Motor neuron (in vitro differentiated cells): ENCODE data around the gene GABRR2. TPM values are rescaled to one million over a fixed set of nuclear protein-coding genes. Genes with fewer than 3 reads are reported as not detected.

Experiments used
- ATAC-seq, 8 experiments: fragments of 200-7000 bp; cut with Tn5 transposase; replicated peaks in 6 of 8; 2 replicates each; pipeline ENCODE4 v1.8.0; 2021; ENCODE audit warnings: mild to moderate bottlenecking in 8 of 8, moderate library complexity in 8 of 8
- H3K27ac ChIP-seq, 2 donors: fragments of 250-450 bp; sonication (Bioruptor Pico); 2 replicates each; pipeline ENCODE4 v1.9.0; 2021; ENCODE audit warnings: antibody characterized with exemption in 2 of 2, mild to moderate bottlenecking in 2 of 2, moderate library complexity in 1 of 2
- H3K4me1 ChIP-seq, 2 donors: fragments of 250-450 bp; sonication (Bioruptor Pico); replicated peaks in 1 of 2; 2 replicates each; pipeline ENCODE4 v1.6.1; 2021; ENCODE audit warnings: antibody characterized with exemption in 2 of 2, mild to moderate bottlenecking in 2 of 2, moderate library complexity in 1 of 2
- H3K4me3 ChIP-seq, 5 donors: fragments of 250-450 bp; sonication (Bioruptor Pico); 2 replicates each; pipeline ENCODE4 v1.9.0; 2021; ENCODE audit warnings: antibody characterized with exemption in 5 of 5, mild to moderate bottlenecking in 5 of 5, moderate library complexity in 4 of 5
- WGBS, 10 experiments: fragments of 450-650 bp; shearing (Covaris generic); methylation state at CpG; one replicate each; pipeline ENCODE4 v1.0.0; 2022; 5-methylcytosine and 5-hydroxymethylcytosine counted together
- in situ Hi-C, 9 experiments: fragments of 400-800 bp; cut with MboI; loops; one replicate each; pipeline ENCODE4 v1.15.0; 2021; ENCODE audit warnings: low sequenced_read_pairs in 9 of 9, low pct_unique_long_range_greater_than_20kb in 2 of 9; ENCODE audit not compliant: unreplicated experiment in 9 of 9
- total RNA-seq, 8 experiments: library from RNA; unstranded; fragments of 300-600 nt; gene quantifications; 2 replicates each; pipeline versions ENCODE4 v1.2.3 to v1.2.4, GENCODE V29; 2022

Gene GABRR2
- total RNA-seq, 8 experiments from 2014 or later = 0.16 to 0.66 (median 0.34) TPM

DNA sequence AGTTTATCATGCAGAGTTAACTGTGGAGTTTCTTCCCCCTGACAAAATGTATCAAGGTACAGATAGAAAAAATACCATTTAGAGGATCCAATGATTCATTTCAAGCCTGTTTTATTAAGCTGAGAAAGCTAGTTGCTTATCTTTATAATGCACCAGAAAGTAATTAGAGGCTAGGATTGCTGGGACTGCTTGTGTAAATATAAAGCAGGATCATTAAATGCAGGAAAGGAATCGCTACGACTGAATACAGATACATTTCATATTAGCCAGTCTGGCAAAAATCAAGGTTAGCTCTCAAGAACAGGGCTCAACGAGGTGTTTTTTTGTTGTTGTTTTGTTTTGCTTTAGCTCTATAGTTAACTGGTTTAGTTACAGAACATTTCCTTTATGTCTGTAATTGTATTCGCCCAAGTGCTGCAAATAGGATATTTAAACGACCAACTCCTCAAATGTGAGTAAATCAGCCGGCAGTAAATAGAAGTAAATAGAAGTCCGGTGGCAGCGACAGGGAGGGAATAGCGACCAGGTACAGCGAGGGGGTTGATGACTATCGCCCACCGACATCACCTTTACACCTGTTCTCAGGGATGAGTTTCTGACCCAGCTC is 36.7 kb upstream of the GABRR2 start:
- peak overlapping the region; percentile 95 to 98 for H3K27ac ChIP-seq
- 0 to 33% (median 2%) methylated on average over 1 to 8 of the region's 12 CpGs for WGBS, 10 experiments
- peaks cover 12 to 16% of the 10 kb centered on the region in 2 donors for H3K4me1 ChIP-seq
- H3K4me3 ChIP-seq = peak overlapping the region; percentile 60 to 84 (median 65)
- in situ Hi-C loops = loop anchor here in 1 of 9 experiments (25.0 kb wide), 1 partner anchor 364 kb away; no protein-coding TSS in a partner anchor
- no peak for ATAC-seq

DNA sequence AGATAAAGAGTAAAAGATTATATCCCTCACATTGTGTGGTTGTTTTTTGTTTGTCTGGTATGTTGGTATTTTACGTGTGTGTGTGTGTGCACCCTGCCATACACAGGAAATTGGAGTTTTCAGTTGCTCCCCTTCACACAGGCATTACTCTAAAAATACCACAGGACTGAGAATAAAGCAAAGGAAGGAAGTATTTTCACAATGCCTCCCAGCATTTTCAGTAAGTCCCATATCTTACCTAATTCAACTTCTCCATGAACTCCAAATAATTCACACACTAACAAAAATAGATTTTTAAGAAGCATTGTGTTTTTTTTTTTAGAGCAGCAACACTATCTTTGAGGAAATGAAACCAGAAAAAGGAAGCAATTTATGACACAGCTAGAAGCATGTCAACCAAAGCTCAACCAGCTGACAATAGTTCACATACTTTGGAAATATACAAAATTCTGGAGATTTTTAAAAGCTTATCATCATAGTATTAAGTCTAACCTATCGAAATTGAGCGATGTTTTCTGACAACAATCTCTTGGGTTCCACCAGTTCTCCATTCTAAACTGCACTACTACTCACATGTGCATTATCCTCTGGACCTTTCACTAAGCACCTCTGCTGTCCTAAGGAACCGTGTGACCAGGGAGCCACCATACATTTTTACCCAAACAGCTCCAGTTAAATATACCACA is 35.3 kb upstream of the GABRR2 start:
- in situ Hi-C loops = loop anchor here in 1 of 9 experiments (25.0 kb wide), 1 partner anchor 363 kb away; no protein-coding TSS in a partner anchor
- 50 to 100% (median 75%) methylated on average over 1 to 4 of the region's 4 CpGs; no CpG with 5 or more reads in 1 of the 10 experiments for WGBS, 10 experiments
- ATAC-seq = no peak
- Histone ChIP-seq H3K4me3 (peak overlapping the region in 3 of 5 donors; percentile 2 to 65 (median 62)), H3K4me1 (peaks cover 12 to 16% of the 10 kb centered on the region in 2 donors), H3K27ac (no peak overlapping the region)

DNA sequence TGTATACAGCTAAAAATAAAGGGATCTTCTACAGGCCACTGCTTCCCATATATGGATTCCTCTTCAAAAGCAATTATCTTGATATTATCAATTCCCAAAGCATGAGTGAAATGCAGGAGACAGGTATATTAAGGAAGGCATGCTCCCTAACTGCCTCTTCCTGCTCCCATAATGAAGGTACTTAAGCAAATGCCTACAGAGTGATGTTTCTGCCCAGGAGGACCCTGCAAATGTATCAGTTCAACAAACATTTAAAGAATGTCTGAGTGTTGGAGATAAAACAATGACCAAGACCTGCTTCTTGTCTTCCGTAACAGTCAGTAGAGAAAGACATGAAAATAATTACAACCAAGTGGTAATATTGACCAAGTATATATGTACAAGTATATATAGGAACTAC is 33.3 kb upstream of the GABRR2 start:
- no peak overlapping the region for H3K4me3 ChIP-seq
- in situ Hi-C loops = no loop called here
- ATAC-seq = no peak
- peaks cover 12 to 14% of the 10 kb centered on the region in 2 donors for H3K4me1 ChIP-seq
- H3K27ac ChIP-seq = no peak overlapping the region
- 63 to 100% (median 93%) methylated on average over 1 of the region's 1 CpG; no CpG with 5 or more reads in 4 of the 10 experiments for WGBS, 10 experiments

DNA sequence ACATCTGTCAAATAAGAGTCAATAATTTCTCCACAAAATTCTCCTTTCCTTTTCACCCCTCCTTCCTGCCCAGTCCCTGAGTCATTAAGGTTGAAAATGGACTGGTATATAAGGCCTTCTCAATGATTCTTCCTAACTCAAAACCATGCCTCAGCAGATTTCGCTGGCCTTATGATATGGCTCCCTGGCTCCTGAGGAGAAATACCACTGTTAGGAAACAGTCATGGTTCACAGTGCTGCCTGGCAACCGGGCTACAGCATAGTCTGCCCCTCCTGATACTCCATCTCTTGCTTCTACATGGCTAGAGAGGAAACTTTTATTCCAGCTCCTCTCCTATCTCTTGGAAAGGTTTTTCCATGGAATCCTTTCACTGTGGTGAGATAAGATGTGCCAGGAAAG is 32.7 kb upstream of the GABRR2 start:
- ATAC-seq = peak in 1 of 8 experiments; percentile 7
- in situ Hi-C loops = no loop called here
- WGBS, 10 experiments = 50 to 100% (median 76%) methylated on average over 1 to 2 of the region's 2 CpGs; no CpG with 5 or more reads in 1 of the 10 experiments
- Histone ChIP-seq H3K27ac (no peak overlapping the region), H3K4me3 (no peak overlapping the region), H3K4me1 (peaks cover 11 to 12% of the 10 kb centered on the region in 2 donors)

DNA sequence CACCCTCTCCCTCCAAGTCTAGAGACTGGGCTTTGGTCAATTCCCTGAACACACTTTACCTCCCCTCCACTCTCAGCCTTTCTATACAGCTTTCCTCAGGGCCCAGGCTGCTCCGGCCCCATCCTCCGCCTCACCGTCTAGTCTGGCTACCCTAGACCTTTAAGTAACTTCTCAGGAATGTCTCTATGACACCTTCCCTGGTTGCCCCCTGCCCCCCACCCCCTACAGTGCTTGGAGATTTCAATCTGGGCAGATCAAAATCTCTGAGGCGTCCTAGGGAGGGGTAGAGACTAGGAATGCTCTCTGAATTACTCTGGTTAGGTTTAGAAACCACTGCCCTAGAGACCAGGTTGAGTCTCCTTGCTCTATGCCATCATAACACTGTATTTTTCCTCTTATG is 31.3 kb upstream of the GABRR2 start:
- 92 to 100% (median 97%) methylated on average over 2 to 4 of the region's 4 CpGs; no CpG with 5 or more reads in 6 of the 10 experiments for WGBS, 10 experiments
- Histone ChIP-seq H3K27ac (no peak overlapping the region), H3K4me1 (peaks cover 11 to 12% of the 10 kb centered on the region in 2 donors), H3K4me3 (no peak overlapping the region)
- ATAC-seq = no peak
- in situ Hi-C loops = no loop called here

DNA sequence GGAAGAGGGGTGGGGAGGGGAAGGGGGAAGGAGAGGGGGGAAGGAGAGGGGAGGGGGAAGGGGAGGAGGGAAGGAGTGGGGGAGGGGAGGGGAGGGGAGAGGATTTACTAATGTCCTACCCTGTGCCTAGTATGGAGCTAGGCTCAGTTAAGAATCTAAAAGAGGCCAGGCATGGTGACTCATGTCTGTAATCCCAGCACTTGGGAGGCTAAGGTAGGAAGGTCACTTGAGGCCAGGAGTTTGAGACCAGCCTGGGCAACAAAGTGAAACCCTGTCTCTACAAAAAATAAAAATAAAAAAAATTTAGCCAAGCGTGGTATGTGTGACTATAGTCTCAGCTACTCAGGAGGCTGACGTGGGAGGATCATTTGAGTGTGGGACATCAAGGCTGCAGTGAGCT is 24.5 kb upstream of the GABRR2 start:
- no peak for ATAC-seq
- in situ Hi-C loops = no loop called here
- no peaks in the 10 kb centered on the region for H3K4me1 ChIP-seq
- no peak overlapping the region for H3K27ac ChIP-seq
- no peak overlapping the region for H3K4me3 ChIP-seq
- WGBS, 10 experiments = 86 to 100% (median 100%) methylated on average over 1 to 2 of the region's 2 CpGs; no CpG with 5 or more reads in 5 of the 10 experiments

DNA sequence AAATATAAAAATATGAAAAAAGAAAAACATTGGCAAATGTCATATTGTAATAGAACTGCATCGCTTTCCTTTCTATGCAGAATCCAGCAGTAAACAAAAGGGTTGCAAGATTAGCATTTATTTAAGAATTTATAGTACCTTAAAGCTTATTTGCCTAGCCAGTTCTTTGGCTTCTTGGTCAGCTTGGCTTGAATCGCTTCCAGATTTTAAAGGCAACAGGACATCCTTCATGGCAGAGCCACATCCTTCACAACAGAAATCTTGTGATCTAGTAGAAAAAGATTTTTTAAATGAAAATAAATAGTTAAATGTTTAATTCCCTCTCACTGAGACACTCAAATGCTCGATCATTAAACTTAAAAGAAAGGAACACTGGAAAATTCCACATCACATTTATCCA is 20.1 kb upstream of the GABRR2 start:
- Histone ChIP-seq H3K27ac (no peak overlapping the region), H3K4me1 (no peaks in the 10 kb centered on the region), H3K4me3 (no peak overlapping the region)
- in situ Hi-C loops = no loop called here
- no peak for ATAC-seq
- WGBS, 10 experiments = 75 to 100% (median 95%) methylated on average over 1 to 3 of the region's 3 CpGs

DNA sequence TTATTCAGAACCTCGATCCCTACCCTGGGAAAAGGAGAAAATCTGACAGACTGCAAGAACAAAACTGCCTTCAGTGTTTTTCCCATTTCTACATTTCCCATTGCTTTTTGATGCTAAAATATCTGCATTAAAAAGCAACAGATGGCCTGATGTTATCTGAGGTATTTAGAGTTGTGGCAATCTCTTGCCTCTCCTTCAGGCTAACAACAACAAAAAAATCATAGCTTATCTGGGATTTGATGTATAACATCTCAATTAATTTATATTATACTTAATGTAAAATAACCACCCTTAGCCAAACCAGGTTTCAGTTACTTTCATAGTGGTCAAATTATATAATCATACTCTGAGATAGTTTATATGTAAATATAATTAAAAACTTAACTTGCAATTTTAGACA is 15.8 kb upstream of the GABRR2 start:
- 85 to 100% (median 100%) methylated on average over 1 of the region's 1 CpG; no CpG with 5 or more reads in 3 of the 10 experiments for WGBS, 10 experiments
- Histone ChIP-seq H3K4me1 (no peaks in the 10 kb centered on the region), H3K4me3 (no peak overlapping the region), H3K27ac (no peak overlapping the region)
- peak in 1 of 8 experiments; percentile 41 for ATAC-seq
- in situ Hi-C loops = no loop called here

DNA sequence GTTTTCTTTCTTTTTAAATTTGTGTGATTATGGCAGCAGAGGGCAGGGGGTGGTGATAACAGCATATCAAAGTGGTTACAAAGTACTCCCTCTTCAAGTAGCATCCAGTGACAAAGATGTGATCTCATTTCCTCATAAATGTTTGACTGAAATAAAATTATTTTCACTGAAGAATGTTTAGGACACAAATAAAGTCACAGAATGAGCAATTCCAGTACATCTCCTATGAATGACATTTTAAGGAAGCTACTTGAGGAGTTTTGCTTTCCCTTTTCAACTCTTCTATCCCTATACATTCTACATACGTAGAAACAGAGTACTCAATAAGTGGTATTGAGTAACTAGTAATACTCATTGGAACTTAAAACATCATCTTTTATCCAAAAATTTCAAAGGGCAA is 13.9 kb upstream of the GABRR2 start:
- no peak for ATAC-seq
- WGBS, 10 experiments = 86 to 100% (median 92%) methylated on average over 1 of the region's 1 CpG; no CpG with 5 or more reads in 1 of the 10 experiments
- in situ Hi-C loops = no loop called here

DNA sequence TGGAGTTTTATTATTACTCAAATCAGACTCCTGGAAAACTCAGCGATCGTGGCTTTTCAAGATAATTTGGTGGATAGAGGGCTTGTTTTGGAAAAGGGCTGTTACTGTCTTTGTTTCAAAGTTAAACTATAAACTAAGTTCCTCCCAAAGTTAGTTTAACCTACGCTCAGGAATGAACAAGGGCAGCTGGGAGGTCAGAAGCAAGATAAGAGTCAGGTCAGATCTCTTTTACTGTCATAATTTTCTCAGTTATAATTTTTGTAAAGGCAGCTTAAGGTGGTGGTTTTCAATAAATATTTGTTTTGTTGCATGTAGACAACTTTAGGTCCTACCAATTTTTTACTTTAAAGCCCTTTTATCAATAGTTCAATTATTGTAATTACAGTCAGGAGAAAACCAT is 9.2 kb upstream of the GABRR2 start:
- no peak for ATAC-seq
- in situ Hi-C loops = no loop called here
- H3K27ac ChIP-seq = no peak overlapping the region
- H3K4me1 ChIP-seq = no peaks in the 10 kb centered on the region
- WGBS, 10 experiments = 25 to 100% (median 71%) methylated on average over 1 to 3 of the region's 3 CpGs; no CpG with 5 or more reads in 1 of the 10 experiments
- no peak overlapping the region for H3K4me3 ChIP-seq

More for the DNA sequence above, 13.9 kb upstream of the GABRR2 start:
- Histone ChIP-seq H3K4me1 (no peaks in the 10 kb centered on the region), H3K4me3 (no peak overlapping the region), H3K27ac (no peak overlapping the region)

DNA sequence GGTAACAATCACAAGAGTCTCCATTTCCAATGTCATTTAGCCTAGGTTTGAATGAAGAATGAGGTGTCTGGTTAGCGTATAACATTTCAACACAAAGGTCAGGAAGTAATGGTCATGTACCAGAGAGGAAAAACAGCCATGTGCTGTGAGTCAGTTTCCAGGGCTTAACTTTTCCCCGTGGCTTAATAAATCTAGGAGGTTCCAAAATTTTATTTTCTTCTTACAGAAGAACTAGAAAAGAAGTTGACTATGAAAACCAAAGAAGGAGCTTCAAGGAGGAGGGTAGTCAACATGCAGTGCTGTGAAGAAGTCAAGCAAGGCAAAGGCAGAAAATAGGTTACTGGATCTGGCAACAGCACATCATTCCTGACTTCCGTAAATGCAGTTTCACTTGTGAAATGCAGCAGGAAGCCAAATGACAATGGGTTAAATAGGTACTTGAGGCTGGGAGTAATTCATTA is 8.4 kb upstream of the GABRR2 start:
- ATAC-seq = no peak
- 54 to 100% (median 84%) methylated on average over 2 to 3 of the region's 3 CpGs; no CpG with 5 or more reads in 1 of the 10 experiments for WGBS, 10 experiments
- Histone ChIP-seq H3K27ac (no peak overlapping the region), H3K4me1 (no peaks in the 10 kb centered on the region), H3K4me3 (no peak overlapping the region)
- in situ Hi-C loops = no loop called here

DNA sequence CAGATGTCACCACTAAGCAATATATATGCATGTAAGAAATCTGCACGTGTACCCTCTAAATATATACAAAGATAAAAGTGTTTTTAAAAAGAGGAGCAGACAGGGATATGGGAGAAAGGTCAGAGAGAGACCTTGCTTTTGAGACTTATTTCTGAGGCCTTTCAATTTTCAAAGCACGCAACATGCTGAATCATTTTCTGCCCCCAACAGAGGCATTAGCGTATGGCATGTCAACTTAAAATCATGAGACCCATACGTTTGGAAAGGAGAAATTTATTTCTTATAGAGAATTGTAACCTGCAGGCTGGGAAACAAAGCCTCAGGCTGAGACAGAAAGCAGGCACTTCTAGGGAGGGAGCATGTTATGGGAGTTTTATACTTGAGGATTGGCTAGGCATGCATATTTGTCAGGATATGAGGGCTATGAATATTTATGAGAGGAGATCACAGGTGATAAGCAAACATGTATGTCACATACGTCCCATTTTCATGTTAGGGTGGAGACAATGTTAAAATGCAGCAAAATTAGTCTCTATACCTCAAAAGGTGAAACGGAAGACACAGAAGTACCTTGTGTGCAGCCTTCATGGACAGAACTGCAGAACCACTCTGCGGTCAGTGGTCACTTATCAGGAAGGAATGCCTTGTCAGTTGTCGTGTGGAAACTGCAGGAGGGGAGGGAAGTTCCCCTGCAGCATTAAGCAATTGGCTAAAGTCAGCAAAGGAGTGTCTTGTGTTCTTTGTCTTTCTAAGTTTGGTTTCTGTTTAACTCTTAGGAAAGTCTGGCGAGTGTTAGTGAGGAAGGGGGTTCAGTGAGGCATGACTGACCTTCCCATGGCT is 6.3 kb upstream of the GABRR2 start:
- peak in 2 of 8 experiments; percentile 57 to 73 for ATAC-seq
- 38 to 92% (median 80%) methylated on average over 1 to 8 of the region's 9 CpGs for WGBS, 10 experiments
- Histone ChIP-seq H3K27ac (no peak overlapping the region), H3K4me1 (no peaks in the 10 kb centered on the region), H3K4me3 (no peak overlapping the region)
- in situ Hi-C loops = no loop called here
